ENCODE results near the gene SCARF2.

DNA sequence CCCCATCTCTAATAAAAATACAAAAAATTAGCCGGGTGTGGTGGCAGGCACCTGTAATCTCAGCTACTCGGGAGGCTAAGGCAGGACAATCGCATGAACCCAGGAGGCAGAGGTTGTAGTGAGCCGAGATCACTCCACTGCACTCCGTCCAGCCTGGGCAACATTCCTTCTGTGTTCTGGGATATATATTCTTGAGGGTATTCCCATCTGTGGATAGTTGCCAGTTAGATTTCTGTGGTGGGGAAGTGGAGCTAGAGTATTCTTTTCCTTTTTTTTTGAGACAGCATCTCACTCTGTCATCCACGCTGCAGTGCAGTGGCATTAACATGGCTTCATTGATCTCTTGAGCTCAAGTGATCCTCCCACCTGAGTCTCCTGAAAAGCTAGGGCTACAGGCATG is 52.8 kb downstream of the SCARF2 start:
- TF ChIP-seq, protein P1, sequence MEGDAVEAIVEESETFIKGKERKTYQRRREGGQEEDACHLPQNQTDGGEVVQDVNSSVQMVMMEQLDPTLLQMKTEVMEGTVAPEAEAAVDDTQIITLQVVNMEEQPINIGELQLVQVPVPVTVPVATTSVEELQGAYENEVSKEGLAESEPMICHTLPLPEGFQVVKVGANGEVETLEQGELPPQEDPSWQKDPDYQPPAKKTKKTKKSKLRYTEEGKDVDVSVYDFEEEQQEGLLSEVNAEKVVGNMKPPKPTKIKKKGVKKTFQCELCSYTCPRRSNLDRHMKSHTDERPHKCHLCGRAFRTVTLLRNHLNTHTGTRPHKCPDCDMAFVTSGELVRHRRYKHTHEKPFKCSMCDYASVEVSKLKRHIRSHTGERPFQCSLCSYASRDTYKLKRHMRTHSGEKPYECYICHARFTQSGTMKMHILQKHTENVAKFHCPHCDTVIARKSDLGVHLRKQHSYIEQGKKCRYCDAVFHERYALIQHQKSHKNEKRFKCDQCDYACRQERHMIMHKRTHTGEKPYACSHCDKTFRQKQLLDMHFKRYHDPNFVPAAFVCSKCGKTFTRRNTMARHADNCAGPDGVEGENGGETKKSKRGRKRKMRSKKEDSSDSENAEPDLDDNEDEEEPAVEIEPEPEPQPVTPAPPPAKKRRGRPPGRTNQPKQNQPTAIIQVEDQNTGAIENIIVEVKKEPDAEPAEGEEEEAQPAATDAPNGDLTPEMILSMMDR (IDR thresholded peaks at IDR 0.05), result no peak
- no peak for TF ChIP-seq POLR2A (IDR thresholded peaks at IDR 0.05)
